HG03108 (cell line): Measurements from ENCODE around the gene ERBB3.
A peak's percentile ranks its signal among the peaks of the same experiment; 100 is the strongest.
"Not testable (repeated sequence)": the region's sequence is repeated elsewhere in the genome, so short reads cannot be mapped to it uniquely, and the experiment has no call there.

Source experiments
- ATAC-seq: cut with Tn5 transposase; IDR thresholded peaks from one replicate; pipeline ENCODE4 v1.9.1; 2021; ENCODE audit warnings: moderate library complexity; ENCODE audit not compliant: unreplicated experiment

ERBB3 gene

DNA sequence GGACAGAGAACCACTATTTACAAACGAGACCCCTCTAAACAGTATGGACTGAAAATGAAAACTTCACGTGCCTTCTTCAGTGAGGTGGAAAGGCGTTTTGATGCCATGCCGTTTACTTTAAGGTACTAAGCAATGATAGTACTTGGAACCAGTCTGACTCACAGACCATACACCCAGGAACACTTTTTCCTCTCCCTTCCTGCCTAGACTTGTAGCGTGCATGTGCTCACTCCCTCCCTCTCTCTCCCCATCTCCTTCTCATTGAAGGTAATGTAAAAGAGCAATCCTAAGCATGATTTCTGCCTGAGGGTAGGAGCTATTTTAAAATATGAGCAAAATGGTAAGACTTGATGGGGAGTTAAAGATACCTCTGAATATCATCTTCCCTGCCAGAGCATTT lies 30.6 kb downstream of the ERBB3 start:
- no peak for ATAC-seq

DNA sequence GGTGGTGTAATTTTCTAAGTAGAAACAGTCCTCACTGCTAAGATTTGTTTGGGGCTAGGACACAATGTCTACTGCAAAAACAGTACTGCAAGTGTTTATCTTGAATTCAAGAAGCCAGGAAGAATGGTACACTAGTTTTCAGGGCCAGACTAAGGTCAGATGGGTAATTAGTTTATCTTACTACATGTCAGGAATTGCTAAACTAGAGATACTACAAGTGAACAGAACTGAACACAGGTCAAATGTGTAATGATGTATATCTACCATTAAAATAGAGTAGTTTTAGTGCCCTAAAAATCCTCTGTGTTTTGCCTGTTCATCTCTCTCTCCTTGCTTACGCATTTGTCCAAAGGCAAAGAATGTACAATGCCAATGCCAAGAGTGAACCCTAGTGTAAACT lies 34.1 kb downstream of the ERBB3 start:
- ATAC-seq, result no peak

DNA sequence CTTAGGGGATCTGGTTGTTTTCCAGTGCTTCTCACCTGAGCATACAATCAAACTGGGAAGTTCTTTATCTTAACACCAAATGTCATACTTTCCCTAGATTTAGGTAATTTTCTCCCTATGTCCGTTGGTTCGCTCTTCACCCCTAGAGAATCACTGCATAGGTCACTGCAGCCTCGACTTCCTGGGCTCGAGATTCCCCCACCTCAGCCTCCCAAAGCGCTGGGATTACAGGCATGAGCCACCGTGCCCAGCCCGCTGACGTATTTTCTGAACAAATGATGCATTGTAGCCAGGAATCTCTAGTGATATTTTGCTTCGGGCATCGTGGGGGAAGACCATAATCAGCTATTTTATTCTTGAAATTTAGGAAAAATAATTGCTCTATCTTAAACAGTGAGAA lies 35.4 kb downstream of the ERBB3 start:
- no peak for ATAC-seq

DNA sequence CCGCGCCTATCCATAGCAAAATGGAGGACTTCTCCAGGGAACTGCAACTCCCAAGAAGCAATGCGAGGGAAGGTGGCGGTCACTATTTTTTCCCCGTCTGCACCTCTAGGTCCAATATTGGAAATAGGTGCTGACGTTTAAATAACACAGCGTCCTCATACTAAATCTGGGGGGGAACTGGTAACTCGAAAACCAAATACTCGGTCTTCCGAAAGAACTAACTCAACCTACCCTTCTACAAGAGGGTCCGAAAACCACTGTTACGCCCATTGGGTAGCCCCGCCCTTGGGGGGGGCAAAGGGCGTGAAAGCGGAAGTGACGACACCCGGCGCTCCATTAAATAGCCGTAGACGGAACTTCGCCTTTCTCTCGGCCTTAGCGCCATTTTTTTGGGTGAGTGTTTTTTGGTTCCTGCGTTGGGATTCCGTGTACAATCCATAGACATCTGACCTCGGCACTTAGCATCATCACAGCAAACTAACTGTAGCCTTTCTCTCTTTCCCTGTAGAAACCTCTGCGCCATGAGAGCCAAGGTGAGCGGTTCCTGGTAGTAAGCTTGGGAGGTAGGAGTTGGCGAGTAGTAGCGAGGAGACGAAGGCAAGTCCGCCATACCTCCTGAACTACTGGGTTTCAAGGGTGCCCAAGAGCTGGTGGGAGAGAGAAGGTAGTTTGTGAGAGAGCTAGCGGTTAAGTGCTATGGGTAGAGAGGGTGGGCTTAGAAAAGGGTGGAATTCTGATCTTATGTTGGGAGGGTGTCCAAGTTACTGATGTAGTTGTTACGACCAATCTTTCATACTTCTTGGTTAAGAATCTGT lies 36.5 kb downstream of the ERBB3 start, which contains the start of gene RPL41:
RPL41 (plus strand) TSS at position 367 of the 815 bp plus-strand sequence.
- peak; percentile 34 for ATAC-seq

DNA sequence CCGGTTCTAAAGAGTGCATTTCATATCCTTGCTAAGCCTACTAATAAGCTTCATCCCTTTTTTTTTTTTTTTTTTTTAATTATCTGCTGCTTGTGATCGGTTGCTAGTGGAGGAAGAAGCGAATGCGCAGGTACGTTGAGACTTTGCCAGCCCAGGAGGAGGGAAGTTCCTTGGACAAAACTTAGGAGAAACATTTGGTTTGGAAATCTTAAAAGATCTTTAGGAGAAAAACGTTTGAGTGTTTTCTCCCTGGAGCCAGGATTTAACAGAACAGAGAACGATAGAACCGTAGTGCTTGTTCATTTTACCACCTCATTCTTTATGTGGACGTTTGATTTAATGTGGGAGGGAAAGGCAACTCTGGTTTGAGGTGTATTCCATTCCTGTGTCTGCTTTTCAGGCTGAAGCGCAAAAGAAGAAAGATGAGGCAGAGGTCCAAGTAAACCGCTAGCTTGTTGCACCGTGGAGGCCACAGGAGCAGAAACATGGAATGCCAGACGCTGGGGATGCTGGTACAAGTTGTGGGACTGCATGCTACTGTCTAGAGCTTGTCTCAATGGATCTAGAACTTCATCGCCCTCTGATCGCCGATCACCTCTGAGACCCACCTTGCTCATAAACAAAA lies 37.2 kb downstream of the ERBB3 start:
- ATAC-seq, result not testable (repeated sequence)

DNA sequence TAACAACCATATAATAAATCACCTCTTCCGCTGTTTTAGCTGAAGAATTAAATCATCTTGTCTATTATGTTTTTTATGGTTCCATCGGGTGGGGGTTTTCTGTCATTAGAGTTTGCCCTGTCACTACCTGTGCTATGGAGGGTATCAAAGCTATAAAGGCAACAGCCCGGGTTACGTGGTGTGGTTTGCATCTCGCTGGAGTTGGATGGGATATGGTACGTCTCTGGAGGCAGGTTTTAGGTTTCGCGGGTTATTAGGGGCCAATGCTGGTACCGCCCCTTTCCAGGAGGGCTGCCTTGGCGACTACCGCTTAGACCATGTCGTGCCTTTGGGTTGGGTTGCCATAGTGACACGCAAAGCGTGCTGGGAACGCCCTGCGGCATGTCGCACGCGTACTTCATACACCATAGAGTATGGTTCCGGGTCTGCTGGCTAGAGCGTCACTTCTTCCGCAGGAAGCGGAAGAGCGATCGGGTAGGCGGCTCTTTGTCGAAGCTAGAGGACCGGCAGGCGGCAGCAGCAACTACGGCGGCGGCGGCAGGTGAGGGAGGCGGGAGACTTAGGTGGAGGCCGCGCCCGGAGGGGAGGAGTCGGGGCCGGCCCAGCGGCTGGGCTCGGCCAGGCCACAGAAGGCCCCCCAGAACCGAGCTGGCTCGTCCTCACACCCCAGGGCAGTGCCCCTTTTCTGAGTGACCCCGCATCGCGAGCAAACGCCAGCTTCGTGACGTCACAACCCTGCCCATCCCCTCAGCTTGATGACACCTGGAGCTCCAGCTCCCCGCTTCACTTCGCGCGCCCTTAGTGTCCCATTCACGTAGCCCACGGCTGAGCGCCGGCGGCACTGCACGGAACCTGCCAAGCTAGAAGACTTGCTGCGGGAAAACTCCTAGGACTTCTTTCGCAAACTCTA lies 38.1 kb downstream of the ERBB3 start, which contains the start of gene ZC3H10:
ZC3H10 (plus strand) TSS at position 489 of the 910 bp plus-strand sequence. CDS start 2,297 bp downstream, outside the sequence.
- peak; percentile 84 for ATAC-seq

DNA sequence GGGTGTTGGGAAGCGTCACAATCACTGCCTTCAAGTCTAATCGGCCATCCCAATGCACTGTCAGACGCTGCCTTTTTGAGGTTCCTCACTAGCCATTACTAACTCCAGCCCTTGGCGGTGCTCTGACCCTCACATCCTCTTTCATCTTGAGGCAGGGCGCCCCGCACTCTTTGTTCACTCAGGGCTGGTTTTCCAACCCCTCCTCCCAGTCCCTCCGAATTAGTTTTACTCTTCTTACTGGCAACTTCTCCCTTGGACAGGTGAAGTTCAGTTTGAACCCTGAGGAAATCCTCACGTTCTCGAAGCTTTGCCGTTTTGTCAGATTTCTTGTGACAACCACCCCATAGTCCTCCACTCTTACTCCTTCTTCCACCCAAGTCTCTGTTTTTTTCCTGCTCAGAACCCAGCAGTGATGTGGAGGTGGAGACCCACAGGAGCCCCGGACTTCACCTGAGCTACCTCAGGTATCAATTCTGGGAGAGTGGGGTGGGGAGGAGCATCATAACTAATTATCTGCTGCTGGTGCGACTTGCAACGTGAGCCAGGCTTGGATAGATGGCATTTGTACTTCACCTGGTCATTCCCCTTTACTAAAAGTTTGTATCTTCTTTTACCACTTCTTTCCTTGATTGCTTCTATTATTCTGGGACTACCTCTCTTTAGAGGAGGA lies 38.9 kb downstream of the ERBB3 start:
- ATAC-seq, result peak; percentile 5

DNA sequence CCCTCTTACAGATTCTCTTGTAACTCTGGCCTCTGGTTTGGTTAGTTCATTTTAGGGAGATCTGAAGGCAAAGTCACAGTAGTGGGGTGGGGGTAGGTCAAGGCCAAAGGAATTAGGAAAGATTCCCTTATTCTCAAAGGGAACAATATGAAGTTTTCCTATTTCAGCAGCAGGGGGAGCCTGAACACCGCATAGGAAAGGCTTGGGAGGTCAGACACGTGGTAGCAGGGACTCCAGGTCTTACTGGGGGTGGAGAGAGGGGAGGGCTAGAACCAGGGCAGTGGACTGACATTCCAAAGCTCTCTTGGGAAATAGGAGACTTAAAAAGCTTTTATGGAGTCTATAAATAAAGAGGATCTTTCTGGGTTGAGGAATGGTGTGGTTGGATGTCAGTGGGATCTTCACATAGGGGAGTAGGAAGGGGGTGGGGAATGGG lies 39.4 kb downstream of the ERBB3 start:
- ATAC-seq, result no peak

DNA sequence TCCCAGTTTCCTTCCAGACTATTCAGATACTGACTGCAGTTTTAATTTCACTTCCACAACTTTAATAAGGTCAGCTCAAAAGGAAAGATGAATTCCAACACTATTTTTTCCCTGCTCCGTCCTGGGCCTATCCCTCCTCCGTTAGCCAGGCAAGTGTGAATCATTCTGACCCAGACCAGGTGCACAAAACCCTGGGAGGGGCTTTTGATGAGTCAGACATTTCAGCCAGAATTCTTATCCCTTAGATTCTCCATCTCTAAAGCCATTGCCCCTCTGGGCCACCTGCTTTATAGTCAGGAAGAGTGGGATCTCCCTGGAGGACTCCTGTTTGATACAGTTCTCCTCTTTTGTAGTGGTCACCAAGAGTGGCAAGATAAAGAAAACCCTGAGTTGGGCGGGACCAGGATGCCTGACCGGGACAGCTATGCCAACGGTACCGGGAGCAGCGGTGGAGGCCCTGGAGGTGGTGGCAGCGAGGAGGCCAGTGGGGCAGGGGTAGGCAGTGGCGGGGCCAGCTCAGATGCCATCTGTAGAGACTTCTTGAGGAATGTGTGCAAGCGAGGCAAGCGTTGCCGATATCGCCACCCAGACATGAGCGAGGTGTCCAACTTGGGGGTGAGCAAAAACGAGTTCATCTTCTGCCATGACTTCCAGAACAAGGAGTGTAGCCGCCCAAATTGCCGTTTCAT lies 40.3 kb downstream of the ERBB3 start:
- no peak for ATAC-seq

DNA sequence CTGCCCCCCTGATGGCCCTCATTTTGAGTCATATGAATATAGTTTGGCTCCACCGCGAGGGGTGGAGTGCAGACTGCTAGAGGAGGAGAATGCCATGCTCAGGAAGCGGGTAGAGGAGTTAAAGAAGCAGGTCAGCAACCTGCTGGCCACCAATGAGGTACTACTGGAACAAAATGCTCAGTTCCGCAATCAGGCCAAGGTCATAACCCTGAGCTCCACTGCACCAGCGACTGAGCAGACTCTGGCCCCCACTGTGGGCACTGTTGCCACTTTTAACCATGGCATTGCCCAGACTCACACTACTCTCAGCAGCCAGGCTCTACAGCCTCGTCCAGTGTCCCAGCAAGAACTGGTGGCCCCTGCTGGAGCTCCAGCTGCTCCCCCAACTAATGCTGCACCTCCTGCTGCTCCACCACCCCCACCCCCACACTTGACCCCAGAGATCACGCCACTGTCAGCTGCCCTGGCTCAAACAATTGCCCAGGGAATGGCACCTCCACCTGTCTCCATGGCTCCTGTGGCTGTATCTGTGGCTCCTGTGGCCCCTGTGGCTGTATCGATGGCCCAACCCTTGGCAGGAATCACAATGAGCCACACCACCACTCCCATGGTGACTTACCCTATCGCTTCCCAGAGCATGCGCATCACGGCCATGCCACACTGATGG lies 41.4 kb downstream of the ERBB3 start:
- ATAC-seq, result no peak

DNA sequence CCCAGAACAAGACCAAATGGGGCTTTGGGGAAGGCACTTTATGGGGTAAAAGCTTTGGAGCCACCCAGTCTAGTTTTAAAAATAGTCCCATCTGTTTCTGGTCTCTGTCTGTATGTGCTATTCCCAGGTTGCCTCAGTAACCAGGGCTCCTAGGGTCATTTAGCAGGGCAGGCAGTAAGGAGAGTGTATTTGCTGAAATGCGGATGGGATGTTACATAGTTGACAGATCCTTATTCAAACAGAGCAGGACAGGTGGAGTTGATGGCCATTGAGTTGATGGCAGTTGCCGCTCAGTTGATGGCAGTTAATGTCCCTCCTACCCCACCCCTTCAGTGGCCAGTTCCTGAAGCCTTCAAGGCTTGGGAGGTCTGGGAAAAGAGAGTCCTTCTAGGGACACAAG lies 42.7 kb downstream of the ERBB3 start:
- ATAC-seq, result no peak

DNA sequence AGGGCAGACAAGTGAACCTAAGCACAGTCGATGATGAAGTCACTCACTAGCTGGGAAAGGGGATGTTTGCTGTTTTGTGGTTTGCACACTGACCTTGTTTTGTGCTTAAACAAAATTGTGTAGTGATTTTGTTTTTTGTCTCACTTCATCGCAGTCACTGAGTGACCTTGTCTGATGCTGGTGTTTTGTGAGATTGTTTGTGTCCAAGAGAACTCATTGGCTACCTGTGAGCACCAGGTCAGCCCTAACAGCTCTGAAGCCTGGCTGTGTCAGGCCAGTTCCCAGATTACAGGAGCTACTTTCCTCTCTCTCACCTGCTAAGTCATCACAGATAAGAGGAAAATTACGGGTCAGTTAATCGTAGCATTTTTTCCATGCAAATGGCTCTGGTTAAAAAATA lies 44.2 kb downstream of the ERBB3 start:
- ATAC-seq, result no peak

DNA sequence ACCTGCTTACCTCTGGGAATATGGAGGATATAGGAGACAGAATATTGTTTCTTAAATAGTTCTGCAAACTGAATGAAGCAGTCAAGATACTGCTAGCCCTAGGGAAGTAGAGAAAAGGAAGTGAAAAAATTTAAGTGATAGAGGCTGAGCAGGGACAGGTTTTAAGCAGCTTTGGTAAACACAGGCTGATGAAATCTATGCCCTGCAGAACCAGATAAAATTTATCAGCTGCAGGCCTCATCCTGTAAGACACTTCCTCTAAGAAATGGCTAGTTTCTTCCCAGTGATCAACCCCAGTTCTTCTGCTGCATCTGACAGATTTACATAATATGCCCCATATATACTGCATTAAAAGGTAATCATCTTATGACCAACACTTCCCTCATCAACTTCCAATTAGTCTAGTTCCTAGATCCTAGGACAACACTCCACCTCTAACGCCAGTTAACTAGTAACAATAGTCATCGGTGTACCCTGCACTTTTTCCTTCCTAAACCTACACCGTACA lies 46.8 kb downstream of the ERBB3 start:
- no peak for ATAC-seq

DNA sequence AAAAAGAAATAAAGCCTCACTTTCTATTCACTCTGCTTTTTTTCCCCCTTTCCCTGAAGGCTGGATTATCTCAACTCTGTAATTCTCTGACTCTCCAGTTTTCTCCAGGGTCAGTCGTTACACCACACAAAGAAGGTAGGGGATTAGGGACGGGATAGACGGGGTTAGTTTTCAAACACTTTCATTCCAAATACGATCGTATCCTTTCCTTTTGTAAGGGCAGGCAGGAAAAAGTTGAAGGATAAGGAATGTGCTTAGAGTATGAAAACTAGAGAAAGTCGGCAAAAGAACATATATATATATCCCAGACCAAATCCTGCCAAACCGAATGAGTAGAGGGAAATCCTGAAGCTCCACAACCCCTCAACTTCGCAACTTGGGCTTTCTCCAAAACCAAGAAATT lies 47.5 kb downstream of the ERBB3 start:
- no peak for ATAC-seq

DNA sequence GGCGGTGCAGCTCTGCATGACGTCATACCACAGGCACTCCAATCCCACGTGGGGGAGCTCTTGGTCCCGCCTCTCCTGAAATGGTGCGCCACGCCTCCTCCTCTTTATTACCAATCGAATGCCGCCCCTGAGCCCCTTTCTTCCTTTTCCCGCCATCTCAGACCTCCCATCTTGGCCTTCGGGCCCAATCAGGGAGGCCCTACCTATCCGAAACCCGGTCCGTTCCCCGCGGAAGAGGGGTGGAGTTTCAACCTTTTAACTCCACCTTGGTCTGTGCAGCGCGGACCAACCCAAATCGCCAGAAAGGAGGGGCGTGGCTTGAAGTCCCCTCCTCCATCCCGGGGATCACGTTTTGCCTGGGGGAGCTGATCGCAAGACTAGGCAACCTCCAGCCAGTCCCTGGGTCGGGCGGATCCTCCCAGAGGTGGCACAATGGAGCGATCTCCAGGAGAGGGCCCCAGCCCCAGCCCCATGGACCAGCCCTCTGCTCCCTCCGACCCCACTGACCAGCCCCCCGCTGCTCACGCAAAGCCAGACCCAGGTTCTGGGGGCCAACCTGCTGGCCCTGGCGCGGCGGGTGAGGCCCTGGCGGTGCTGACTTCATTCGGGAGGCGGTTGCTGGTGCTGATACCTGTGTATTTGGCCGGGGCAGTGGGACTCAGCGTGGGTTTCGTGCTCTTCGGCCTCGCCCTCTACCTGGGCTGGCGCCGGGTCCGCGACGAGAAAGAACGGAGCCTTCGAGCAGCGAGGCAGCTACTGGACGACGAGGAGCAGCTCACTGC lies 48.1 kb downstream of the ERBB3 start, which contains the start of gene ESYT1:
ESYT1 (plus strand) TSS at position 380 of the 782 bp plus-strand sequence; CDS start at position 433, 53 bp downstream.
- ATAC-seq, result peak; percentile 88

DNA sequence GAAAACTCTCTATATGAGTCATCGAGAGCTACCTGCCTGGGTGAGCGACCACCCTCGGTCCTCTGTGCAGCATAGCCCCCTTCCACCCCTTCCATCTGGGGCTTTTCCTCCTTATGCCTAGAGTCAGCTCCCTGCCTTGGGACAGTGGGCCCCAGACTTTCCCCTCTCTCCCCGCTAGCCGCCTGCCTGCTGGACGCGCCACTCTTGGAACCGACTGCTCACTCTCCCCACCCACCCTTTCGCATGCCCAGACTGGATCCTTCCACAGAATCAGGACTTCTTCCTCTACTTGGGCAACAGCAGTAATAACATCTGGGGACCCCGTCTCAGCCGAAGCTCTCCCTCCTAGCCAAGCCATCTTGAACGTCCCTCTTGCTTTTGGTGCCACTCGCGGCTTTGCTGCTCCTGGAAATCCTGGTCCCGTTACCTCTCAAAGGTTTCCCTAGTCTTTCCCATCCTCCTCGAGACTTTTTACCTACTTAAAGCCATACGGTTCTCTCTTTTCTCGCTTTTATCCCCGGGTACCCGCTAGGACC lies 48.8 kb downstream of the ERBB3 start:
- ATAC-seq, result no peak

DNA sequence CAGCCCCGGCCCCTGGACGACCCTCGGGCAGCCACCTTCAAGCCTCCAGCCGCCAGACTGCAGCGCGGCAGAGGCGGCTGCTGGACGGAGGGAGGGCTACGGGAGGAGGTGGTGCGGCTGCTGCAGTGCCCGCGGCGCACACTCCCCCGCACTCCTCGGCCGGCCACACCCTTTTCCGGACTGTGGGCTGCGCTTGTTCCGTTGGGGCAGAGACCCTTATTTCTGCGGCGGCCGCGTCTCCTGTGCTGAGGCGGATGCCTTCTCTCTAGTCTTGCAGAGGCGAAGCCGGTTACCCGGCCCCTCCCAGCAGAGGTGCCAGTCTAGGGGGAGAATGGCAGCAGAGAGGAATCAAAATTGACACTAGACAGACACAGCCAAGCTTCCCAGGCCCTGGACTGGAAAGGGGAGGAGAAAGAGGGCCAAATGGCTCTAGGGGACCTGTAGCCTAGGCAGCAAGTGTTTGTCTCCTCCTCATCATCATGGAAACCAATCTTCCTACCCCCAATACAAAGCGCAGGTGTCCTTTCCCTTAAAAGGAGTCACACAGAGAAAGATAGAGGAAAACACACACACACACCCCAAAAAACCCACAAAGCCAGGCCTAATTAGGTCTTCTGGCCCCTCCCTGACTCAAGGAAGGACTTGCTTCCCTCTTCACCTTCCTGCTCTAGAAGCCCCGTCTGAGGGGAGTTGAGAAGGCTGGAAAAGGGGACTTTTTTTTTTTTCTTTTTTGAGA lies 49.4 kb downstream of the ERBB3 start:
- ATAC-seq, result no peak
